Activated effector memory CD4-positive, alpha-beta T cell treated with Interleukin-2 at 50 U/mL for 16 hours (primary cell): ENCODE results near the gene CST11.

ENCODE experiments used
- DNase-seq: peaks from one replicate; pipeline ENCODE4 v3.0.0-alpha.2; 2020

CST11 gene

DNA sequence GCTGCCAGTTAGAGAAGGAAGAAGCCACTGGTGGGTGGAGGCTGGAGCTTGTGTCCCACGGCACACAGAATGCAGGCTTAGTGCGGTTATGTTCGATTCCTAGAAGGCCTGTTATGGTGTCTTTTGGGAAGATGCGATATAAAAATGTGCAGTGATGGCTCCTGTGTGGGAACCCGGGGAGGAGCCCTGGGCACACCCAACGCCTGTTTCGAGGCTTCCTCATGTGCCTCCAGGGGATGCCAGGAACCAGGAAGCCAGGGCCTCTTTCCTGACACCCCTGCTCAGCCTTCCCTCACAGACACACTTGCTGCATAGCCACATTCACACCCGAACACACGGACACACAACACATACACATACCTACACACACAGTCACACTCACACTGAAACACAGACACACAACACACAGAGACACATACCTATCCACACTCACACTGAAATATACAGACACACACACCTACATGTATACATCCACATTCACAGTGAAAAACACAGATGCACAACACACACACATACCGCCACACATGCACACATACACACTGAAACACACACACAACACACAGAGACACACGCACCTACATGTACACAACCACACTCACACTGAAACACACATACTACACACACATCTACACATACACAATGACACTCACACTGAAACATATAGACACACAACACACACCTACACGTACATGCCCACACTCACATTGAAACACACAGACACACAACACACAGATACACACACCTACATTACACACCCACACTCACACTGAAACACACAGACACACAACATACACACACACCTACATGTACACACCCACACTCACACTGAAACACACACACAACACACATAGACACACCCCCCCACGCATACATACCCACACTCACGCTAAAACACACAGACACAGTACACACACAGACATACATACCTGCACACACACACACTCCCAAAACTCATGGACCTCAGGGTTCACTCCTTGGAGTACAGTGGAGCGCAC, 1.2 kb upstream of the CST11 start:
- DNase-seq, result no peak

DNA sequence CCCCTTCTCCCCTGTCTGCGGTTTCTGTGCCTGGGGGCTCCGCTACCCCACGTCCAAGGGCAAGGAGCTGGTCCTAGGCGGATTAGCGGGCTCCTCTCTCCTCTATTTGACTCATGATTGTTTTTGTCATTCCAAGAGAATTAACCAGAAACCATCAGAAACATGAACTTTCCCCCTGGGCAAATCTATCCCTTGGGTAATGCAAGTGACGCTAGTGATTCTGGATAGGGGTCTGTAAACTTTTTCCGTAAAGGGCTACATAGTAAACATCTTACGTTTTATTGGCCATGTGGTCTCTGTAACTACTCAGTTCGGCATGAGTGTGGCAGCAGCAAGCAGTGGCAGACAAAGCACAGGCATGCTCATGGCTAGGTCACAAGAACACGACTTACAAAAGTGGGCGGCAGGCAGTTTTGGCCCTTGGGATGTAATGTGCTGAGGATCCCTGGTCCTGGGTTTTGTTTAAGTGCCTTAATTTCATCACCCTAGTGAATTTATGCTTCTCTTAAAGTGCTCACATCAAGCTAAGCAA, 654 bp downstream of the CST11 start:
- DNase-seq, result no peak

DNA sequence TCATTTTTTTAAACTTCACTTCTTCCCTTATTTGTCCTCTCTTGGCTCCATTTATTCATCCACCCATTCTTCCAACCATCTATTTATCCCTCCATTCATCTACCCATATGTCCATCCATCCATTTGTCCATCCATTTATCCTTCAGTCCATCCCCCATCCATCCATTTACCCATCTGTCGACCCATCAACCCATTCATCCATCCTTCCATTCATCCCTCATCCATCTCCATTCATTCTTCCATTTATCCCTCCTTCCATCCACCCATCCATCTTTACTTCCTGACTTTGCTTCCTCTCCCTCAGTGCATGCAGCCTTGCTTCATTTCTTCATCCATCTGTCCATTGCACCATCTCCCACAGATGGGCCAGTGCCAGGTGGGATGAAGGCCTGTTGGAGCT, 1.8 kb downstream of the CST11 start:
- no peak for DNase-seq

GRCh38 chr20:23449421-23449820, 3.3 kb downstream of the CST11 start:
- DNase-seq, result no peak

DNA sequence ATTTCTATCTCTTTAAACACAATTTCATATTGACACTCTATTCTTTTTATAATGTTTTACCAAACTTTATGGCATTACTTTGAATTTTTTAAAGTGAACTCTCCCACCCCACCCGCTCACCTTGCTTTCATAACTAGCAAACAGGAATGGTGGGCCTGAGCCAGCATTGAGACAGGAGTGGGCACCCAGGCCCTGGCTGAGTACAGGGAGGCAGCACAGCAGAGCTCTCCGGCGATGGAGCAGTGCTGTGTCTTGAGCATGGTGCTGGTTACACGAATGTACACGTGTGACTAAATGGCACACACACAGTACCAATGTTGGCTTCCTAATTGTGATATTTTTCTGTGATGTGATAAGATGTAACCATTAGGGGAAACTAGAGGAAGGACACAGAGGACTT, 4.5 kb downstream of the CST11 start:
- no peak for DNase-seq

GRCh38 chr20:23446505-23446904, 6.2 kb downstream of the CST11 start:
- DNase-seq, result no peak

DNA sequence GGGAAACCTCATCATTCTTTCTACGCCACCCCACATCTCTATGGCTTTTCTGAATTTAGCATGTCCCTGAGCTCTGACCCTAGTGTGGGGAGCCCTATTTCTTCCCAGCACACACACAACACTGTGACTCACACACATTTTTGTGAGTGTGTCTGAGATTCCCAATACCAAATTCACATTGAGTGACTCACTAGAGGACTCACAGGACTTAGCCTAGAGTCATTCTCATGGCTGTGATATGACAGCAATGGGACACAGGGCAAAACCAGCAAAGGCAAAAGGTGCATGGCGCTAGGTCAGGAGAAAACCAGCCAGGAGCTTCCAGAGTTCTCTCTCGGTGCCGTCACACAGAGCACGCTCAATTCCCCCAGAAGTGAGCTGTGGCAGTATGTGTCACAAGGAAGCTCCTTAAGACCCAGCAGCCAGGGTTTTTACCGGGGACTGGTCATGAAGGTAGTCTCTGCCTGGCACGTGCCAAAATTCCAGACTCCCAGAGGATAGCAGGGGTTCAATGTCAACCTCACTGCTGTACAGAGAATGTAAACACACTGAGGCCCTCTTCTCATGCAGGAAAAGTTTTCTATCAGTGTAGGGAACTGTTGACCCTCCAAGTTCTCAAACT, 7.0 kb downstream of the CST11 start:
- DNase-seq, result no peak

DNA sequence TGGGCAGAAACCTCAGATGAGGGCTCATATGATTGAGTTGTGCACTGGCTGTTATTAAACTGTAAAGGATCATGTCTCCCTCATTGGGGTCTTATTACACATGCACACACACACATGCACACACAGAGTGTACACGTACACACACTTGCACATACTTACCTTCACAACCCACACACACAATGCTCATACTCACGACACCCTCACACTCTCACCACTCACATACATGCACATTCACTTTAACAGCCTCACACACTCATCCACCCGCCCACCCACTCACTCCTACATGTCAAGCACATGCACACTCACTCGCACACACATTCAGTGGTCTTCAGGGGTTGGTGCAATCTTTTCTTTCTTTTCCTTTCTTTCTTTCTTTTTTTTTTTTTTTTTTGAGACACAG, 7.8 kb downstream of the CST11 start:
- DNase-seq, result no peak

- DNase-seq, result no peak
Measured at GRCh38 chr20:23442436-23442835, 10.2 kb downstream of the CST11 start.

DNA sequence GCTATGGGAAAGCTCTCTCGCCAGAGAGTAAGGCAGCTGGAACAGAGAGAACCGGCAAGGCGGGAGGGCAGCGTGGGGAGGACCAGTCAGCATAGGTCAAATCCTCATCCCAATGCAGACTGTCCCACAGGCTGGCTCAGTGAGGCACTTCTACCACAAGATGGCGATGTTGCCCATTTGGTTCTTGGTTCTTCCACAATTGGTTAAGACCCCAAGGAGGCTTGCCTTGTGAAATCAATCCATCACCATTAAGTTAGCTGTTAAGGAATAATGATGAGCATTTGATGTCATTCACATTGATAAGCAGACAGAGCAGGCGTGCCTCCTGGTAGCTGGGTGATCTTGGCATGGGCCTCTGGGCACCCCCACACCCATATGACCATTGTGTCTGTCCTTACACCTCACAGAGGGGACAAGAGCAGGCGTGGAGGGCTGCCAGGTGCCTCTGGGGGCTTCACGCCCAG, 10.8 kb downstream of the CST11 start:
- DNase-seq, result no peak

- DNase-seq, result no peak
Measured at GRCh38 chr20:23440004-23440403, 12.7 kb downstream of the CST11 start.

DNA sequence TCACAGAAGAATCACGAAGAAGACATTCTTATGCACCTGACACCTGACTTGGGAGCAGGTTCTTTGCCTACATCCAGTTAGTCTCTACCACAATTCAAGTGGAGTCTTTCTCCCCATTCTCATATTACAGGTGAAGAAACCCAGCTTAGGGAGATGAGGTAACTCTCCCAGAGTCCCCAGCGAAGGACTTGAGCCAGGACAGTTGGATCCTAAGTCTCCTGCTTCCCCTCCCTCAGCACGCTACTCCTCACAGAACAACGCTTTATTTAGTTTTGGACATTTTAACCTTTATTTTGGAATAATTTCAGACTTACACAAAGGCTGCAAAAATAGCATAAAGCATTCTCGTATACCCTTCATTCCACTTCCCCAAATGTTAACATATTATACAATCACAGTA, 14.0 kb downstream of the CST11 start:
- DNase-seq, result no peak

DNA sequence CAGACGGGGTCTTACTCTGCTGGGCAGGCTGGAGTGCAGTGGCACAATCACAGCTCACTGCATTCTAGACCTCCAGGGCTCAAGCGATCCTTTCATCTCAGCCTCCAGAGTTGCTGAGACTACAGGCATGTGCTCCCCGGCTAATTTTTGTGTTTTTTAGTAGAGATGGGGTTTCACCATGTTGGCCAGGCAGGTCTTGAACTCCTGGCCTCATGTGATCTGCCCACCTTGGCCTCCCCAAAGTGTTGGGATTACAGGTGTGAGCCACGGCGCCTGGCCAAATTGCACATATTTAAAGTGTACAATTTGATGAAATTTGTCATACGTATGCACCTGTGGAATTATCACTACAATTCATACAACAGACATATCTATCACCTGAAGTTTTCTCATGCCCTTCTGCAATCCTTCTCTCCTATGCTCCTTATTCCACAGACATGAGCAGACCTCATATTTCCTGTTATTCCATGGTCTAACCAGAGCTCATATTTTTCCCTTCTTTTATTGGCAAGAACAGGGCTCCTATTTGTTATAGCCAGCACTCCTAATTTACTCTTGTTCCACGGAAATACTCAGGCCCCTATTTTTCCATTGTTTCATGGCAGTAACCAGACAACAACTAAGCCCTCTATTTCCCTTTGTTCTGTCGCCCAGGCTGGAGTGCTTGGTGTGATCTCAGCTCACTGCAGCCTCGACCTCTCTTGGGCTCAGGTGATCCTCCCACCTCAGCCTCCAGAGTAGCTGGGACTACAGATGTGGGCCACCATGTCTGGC, 15.4 kb downstream of the CST11 start:
- no peak for DNase-seq

GRCh38 chr20:23436681-23437080, 16.0 kb downstream of the CST11 start:
- DNase-seq, result no peak

- DNase-seq, result no peak
Measured at GRCh38 chr20:23435626-23436539, 16.8 kb downstream of the CST11 start.

DNA sequence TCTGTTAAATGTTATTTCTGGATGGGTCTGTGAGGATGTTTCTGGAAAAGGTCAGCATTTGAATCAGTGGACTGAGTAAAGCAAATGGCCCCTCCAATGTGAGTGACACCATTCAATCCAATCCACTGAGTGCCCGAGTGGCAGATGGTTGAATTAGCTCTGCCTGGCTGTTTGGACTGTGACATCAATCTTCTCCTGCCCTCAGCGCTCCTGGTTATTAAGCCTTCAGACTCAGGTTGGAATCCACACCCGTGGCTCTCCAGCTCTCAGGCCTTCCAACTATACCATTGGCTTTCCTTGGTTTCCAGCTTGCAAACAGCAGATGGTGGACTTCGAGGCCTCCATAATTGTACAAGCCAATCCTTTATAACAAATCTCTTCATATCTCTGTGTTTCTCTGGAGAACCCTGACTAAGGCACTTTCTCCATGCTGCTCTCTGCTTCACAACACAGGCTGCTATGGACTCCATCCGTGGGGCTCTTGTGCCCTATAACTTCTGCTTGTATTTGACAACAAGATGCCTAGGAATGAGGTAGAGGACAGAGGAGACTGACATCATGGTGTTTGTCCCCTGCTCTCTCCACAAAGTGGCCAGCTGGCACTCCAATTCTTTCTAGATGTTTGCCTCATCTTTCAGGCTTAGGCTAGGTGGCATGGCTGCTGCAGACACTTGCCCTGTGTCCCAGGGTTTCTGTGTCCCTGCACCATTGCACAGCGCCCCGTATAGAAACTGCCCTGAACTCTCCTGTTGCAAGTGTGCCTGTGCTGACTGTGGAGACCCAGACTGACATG, 18.0 kb downstream of the CST11 start:
- DNase-seq, result no peak

DNA sequence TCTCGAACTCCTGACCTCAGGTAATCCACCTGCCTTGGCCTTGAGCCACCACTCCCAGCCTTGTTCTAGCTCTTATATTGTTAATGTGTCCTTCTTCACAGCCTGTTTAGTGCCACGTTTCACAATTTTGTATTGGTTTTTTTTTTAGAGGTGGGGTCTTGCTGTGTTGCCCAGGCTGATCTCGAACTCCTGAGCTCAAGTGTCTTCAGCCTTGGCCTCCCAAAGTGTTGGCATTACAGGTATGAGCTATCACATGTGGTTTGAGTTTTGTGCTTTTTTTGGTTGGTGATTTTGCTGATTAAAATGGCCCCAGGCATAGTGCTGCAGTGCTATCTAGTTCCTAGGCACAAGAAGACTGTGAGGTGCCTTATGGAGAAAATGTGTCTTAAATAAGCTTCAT, 19.0 kb downstream of the CST11 start:
- no peak for DNase-seq

- no peak for DNase-seq
Measured at GRCh38 chr20:23425129-23425528, 27.5 kb downstream of the CST11 start.

- DNase-seq, result peak; percentile 88
Measured at GRCh38 chr20:23420943-23421931, 31.4 kb downstream of the CST11 start, which contains the start of gene NAPB. NAPB (minus strand) TSS chr20:23421488; CDS start chr20:23421402, 86 bp downstream.
